OCI-LY7 (cell line): ENCODE data around the gene ANP32A.
"Not testable (repeated sequence)": the region's sequence is repeated elsewhere in the genome, so short reads cannot be mapped to it uniquely, and the experiment has no call there.

Experiments used
- CTCF ChIP-seq: fragments of 200-600 bp; sonication (generic); conservative IDR thresholded peaks from 2 replicates; pipeline ENCODE4 v1.5.1; 2014; ENCODE audit warnings: mild to moderate bottlenecking, antibody characterized with exemption, low read length, moderate library complexity, mixed read lengths
- EZH2phosphoT487 ChIP-seq: fragments of 200-600 bp; sonication (generic); IDR thresholded peaks from 2 replicates; pipeline ENCODE4 v1.6.1; 2018; ENCODE audit warnings: low read depth, borderline replicate concordance, mild to moderate bottlenecking, mixed run types, antibody characterized with exemption, low read length, moderate library complexity, mixed read lengths

DNA sequence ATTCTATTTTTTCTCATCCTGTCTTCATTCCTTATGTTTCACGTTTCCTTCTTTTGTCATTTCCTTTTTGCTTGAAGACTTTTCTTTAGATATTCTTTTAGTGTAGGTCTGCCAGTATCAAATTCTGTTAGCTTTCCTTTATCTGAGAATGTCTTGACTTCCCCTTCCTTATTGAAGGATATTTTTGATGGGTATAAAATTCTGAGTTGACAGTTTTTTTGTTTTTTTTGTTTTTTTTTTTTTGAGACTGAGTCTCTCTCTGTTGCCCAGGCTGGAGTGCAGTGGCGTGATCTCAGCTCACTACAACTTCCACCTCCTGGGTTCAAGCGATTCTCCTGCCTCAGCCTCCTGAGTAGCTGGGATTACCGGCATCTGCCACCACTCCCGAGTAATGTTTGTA is 36.7 kb upstream of the ANP32A start:
- TF ChIP-seq EZH2phosphoT487, CTCF: not testable (repeated sequence)
